Lung (tissue), 12 donors: ENCODE data around the gene HMGXB4. TPM values are rescaled to one million over a fixed set of nuclear protein-coding genes. Genes with fewer than 3 reads are reported as not detected.

Source experiments
- ATAC-seq: fragments of 200-7000 bp; cut with Tn5 transposase; one replicate; pipeline ENCODE4 v1.9.1; 2020; ENCODE audit warnings: moderate number of reproducible peaks; ENCODE audit not compliant: insufficient read depth, low FRiP score
- DNase-seq, 3 donors: peaks; one replicate each; pipeline ENCODE4 v3.0.0-alpha.2; 2013 to 2017
- H3K27ac ChIP-seq, 2 donors: one replicate each; pipeline ENCODE4 v1.5.1; 2013; ENCODE audit warnings: mild to moderate bottlenecking in 2 of 2, moderate library complexity in 2 of 2, control low read depth in 1 of 2, inconsistent platforms in 1 of 2, low read depth in 1 of 2, low read length in 1 of 2
- H3K27me3 ChIP-seq, 3 donors: one replicate each; pipeline ENCODE4 v1.5.1; 2013; ENCODE audit warnings: low read length in 2 of 3; ENCODE audit not compliant: control insufficient read depth in 3 of 3, insufficient read depth in 3 of 3
- H3K36me3 ChIP-seq, 4 donors: one replicate each; pipeline ENCODE4 v1.5.1; 2013; ENCODE audit warnings: low read length in 4 of 4, mild to moderate bottlenecking in 1 of 4, moderate library complexity in 1 of 4; ENCODE audit not compliant: control insufficient read depth in 4 of 4, insufficient read depth in 4 of 4
- H3K4me1 ChIP-seq, 5 donors: one replicate each; pipeline ENCODE4 v1.5.1; 2013; ENCODE audit warnings: low read length in 5 of 5, mild to moderate bottlenecking in 2 of 5, moderate library complexity in 1 of 5; ENCODE audit not compliant: control insufficient read depth in 5 of 5, insufficient read depth in 5 of 5
- H3K4me3 ChIP-seq: one replicate; pipeline ENCODE4 v1.5.1; 2013; ENCODE audit warnings: mild to moderate bottlenecking, control low read depth, moderate library complexity
- H3K9ac ChIP-seq, 2 donors: one replicate each; pipeline ENCODE4 v1.5.1; 2013; ENCODE audit warnings: low read length in 2 of 2, control low read depth in 1 of 2; ENCODE audit not compliant: insufficient read depth in 1 of 2
- H3K9me3 ChIP-seq, 4 donors: one replicate each; pipeline ENCODE4 v1.5.1; 2013; ENCODE audit warnings: low read length in 3 of 4, mild to moderate bottlenecking in 1 of 4, moderate library complexity in 1 of 4; ENCODE audit not compliant: control insufficient read depth in 4 of 4, insufficient read depth in 3 of 4
- CTCF ChIP-seq: IDR thresholded peaks from 2 replicates; pipeline ENCODE4 v1.5.1; 2012; ENCODE audit warnings: mild to moderate bottlenecking; ENCODE audit errors: control extremely low read depth, extremely low read depth
- WGBS, 2 donors: extraction: QIAGEN DNeasy Blood & Tissue Kit; methylation state at CpG; one replicate each; pipeline ENCODE4 v1.1.7; 2013; 5-methylcytosine and 5-hydroxymethylcytosine counted together
- polyA plus RNA-seq, 2 donors: library from polyadenylated mRNA; stranded (reverse); fragments of 200-250 nt; gene quantifications; one replicate each; pipeline ENCODE4 v1.2.1, GENCODE V29; 2013
- total RNA-seq, 2 donors: library from RNA; depleted of rRNA in 1 of 2; stranded (reverse); fragments of >200 nt in 1 of 2; gene quantifications; one replicate each; pipeline ENCODE4 v1.2.1, GENCODE V29; 2014 to 2021
- donor health status: control.
- donor health status: control.
- donor health status: Bipolar disorder and iron deficiency.
- donor health status: healthy.
- donor health status: DM: yes; HTN: yes; CAD: no.

The HMGXB4 gene
- total and polyA plus RNA-seq, 4 donors = 7.6 to 24.5 (median 12.3) TPM

- 66 to 87% methylated on average over 2 of the region's 2 CpGs for WGBS, 2 donors
- no peaks in the 10 kb centered on the region for H3K27me3 ChIP-seq
Observed at GRCh38 chr22:35217527-35217926, 39.8 kb upstream of the HMGXB4 start.

GRCh38 chr22:35218079-35218478, 39.2 kb upstream of the HMGXB4 start:
- H3K4me3 ChIP-seq = no peak overlapping the region
- peaks cover 0 to 13% (median 0%) of the 10 kb centered on the region in 4 donors for H3K9me3 ChIP-seq
- no peak overlapping the region for H3K27ac ChIP-seq
- no peaks in the 10 kb centered on the region for H3K27me3 ChIP-seq
- ATAC-seq (no peak), DNase-seq (no peak)
- no peaks in the 10 kb centered on the region for H3K36me3 ChIP-seq
- no peak for TF ChIP-seq CTCF
- H3K9ac ChIP-seq = no peak overlapping the region
- H3K4me1 ChIP-seq = no peaks in the 10 kb centered on the region

More at GRCh38 chr22:35217527-35217926, 39.8 kb upstream of the HMGXB4 start:
- DNase-seq (no peak), ATAC-seq (no peak)
- Histone ChIP-seq H3K4me3 (no peak overlapping the region), H3K9ac (no peak overlapping the region), H3K9me3 (peaks cover 0 to 13% (median 0%) of the 10 kb centered on the region in 4 donors), H3K4me1 (peaks cover 0 to 2% (median 0%) of the 10 kb centered on the region in 5 donors), H3K27ac (no peak overlapping the region), H3K36me3 (no peaks in the 10 kb centered on the region)
- TF ChIP-seq CTCF = no peak

GRCh38 chr22:35219012-35219411, 38.3 kb upstream of the HMGXB4 start:
- DNase-seq (no peak), ATAC-seq (no peak)
- no peak overlapping the region for H3K27ac ChIP-seq
- 72 to 84% methylated on average over 3 of the region's 3 CpGs for WGBS, 2 donors
- H3K27me3 ChIP-seq = no peaks in the 10 kb centered on the region
- peaks cover 0 to 12% (median 0%) of the 10 kb centered on the region in 4 donors for H3K9me3 ChIP-seq
- no peak overlapping the region for H3K9ac ChIP-seq
- H3K4me3 ChIP-seq = no peak overlapping the region
- H3K4me1 ChIP-seq = no peaks in the 10 kb centered on the region
- H3K36me3 ChIP-seq = no peaks in the 10 kb centered on the region
- TF ChIP-seq CTCF = no peak

GRCh38 chr22:35220221-35220620, 37.1 kb upstream of the HMGXB4 start:
- Histone ChIP-seq H3K27me3 (no peaks in the 10 kb centered on the region), H3K9ac (no peak overlapping the region), H3K4me1 (no peaks in the 10 kb centered on the region), H3K27ac (no peak overlapping the region), H3K4me3 (no peak overlapping the region), H3K36me3 (no peaks in the 10 kb centered on the region), H3K9me3 (peaks cover 0 to 6% (median 0%) of the 10 kb centered on the region in 4 donors)
- ATAC-seq = no peak
- DNase-seq = no peak
- no peak for TF ChIP-seq CTCF
- WGBS, 2 donors = 71 to 92% methylated on average over 2 of the region's 2 CpGs
